ENCODE results near the gene ZNF804A. TPM values are rescaled to one million over a fixed set of nuclear protein-coding genes. Genes with fewer than 3 reads are reported as not detected.
A peak's percentile ranks its signal among the peaks of the same experiment; 100 is the strongest.
"Not testable (repeated sequence)": the region's sequence is repeated elsewhere in the genome, so short reads cannot be mapped to it uniquely, and the experiment has no call there.

Gene ZNF804A
- total RNA-seq, 1 donor from 2014 or later = 3.1 TPM

- no peak for DNase-seq (ENCODE audit: low spot score)
Measured at GRCh38 chr2:184721881-184722280, 123.6 kb downstream of the ZNF804A start.

- DNase-seq (ENCODE audit: low spot score) = no peak
Measured at GRCh38 chr2:184727813-184728212, 129.5 kb downstream of the ZNF804A start.

GRCh38 chr2:184728411-184728810, 130.1 kb downstream of the ZNF804A start:
- no peak for DNase-seq (ENCODE audit: low spot score)

GRCh38 chr2:184729581-184729980, 131.3 kb downstream of the ZNF804A start:
- no peak for DNase-seq (ENCODE audit: low spot score)

- DNase-seq (ENCODE audit: low spot score) = no peak
Measured at GRCh38 chr2:184730288-184730687, 132.0 kb downstream of the ZNF804A start.

GRCh38 chr2:184734338-184734737, 136.0 kb downstream of the ZNF804A start:
- DNase-seq (ENCODE audit: low spot score) = no peak

GRCh38 chr2:184735611-184736010, 137.3 kb downstream of the ZNF804A start:
- DNase-seq (ENCODE audit: low spot score) = peak; percentile 6

GRCh38 chr2:184743096-184743495, 144.8 kb downstream of the ZNF804A start:
- DNase-seq (ENCODE audit: low spot score) = no peak

- no peak for DNase-seq (ENCODE audit: low spot score)
Measured at GRCh38 chr2:184756161-184756560, 157.8 kb downstream of the ZNF804A start.

GRCh38 chr2:184756885-184757284, 158.6 kb downstream of the ZNF804A start:
- peak; percentile 32 for DNase-seq (ENCODE audit: low spot score)

- DNase-seq (ENCODE audit: low spot score) = not testable (repeated sequence)
Measured at GRCh38 chr2:184759557-184760255, 161.4 kb downstream of the ZNF804A start.

GRCh38 chr2:184760931-184761330, 162.6 kb downstream of the ZNF804A start:
- no peak for DNase-seq (ENCODE audit: low spot score)

GRCh38 chr2:184765112-184765895, 167.0 kb downstream of the ZNF804A start:
- DNase-seq (ENCODE audit: low spot score) = no peak

GRCh38 chr2:184767059-184767458, 168.7 kb downstream of the ZNF804A start:
- DNase-seq (ENCODE audit: low spot score) = no peak

GRCh38 chr2:184769023-184769422, 170.7 kb downstream of the ZNF804A start:
- DNase-seq (ENCODE audit: low spot score) = peak; percentile 64

- DNase-seq (ENCODE audit: low spot score) = peak; percentile 45
Measured at GRCh38 chr2:184769686-184770085, 171.4 kb downstream of the ZNF804A start.

- no peak for DNase-seq (ENCODE audit: low spot score)
Measured at GRCh38 chr2:184779777-184780176, 181.4 kb downstream of the ZNF804A start.

GRCh38 chr2:184780384-184780783, 182.1 kb downstream of the ZNF804A start:
- peak; percentile 20 for DNase-seq (ENCODE audit: low spot score)

GRCh38 chr2:184780944-184781343, 182.6 kb downstream of the ZNF804A start:
- no peak for DNase-seq (ENCODE audit: low spot score)

- DNase-seq (ENCODE audit: low spot score) = peak; percentile 10
Measured at GRCh38 chr2:184783576-184783975, 185.2 kb downstream of the ZNF804A start.

GRCh38 chr2:184793176-184793575, 194.8 kb downstream of the ZNF804A start:
- no peak for DNase-seq (ENCODE audit: low spot score)

- no peak for DNase-seq (ENCODE audit: low spot score)
Measured at GRCh38 chr2:184799379-184799778, 201.1 kb downstream of the ZNF804A start.

GRCh38 chr2:184814421-184814820, 216.1 kb downstream of the ZNF804A start:
- no peak for DNase-seq (ENCODE audit: low spot score)
